ENCODE measurements around the gene LRRN4CL. TPM values are rescaled to one million over a fixed set of nuclear protein-coding genes. Genes with fewer than 3 reads are reported as not detected.

Gene LRRN4CL
- total RNA-seq, 1 donor from 2014 or later, result 0.25 TPM

- DNase-seq (ENCODE audit: low read depth), result no peak
Observed at GRCh38 chr11:62646825-62647608, 42.3 kb downstream of the LRRN4CL start.

- DNase-seq (ENCODE audit: low read depth), result peak; percentile 88
Observed at GRCh38 chr11:62645946-62646824, 43.1 kb downstream of the LRRN4CL start, which contains the start of gene GANAB. TSS of gene GANAB (minus strand) at chr11:62646613. CDS start at chr11:62646599, 14 bp downstream.

- no peak for DNase-seq (ENCODE audit: low read depth)
Observed at GRCh38 chr11:62645671-62645945, 43.7 kb downstream of the LRRN4CL start.

GRCh38 chr11:62644220-62644619 lies 45.1 kb downstream of the LRRN4CL start:
- DNase-seq (ENCODE audit: low read depth), result no peak

Other genes with a start within 250 kb of the LRRN4CL start
- gene AHNAK, start 142.7 kb downstream of the LRRN4CL start, total RNA-seq, result 409 and 1,601 TPM in 2 replicates
- gene EEF1G, start 115.6 kb downstream of the LRRN4CL start, total RNA-seq, result 1,513 and 1,623 TPM in 2 replicates
- gene TUT1, start 98.0 kb downstream of the LRRN4CL start, total RNA-seq, result 5.9 and 12.7 TPM in 2 replicates
- 121 and 212 TPM in 2 replicates for gene MTA2, start 87.7 kb downstream of the LRRN4CL start, total RNA-seq
- 14.9 and 29.7 TPM in 2 replicates for gene EML3, start 76.8 kb downstream of the LRRN4CL start, total RNA-seq
- 0.87 and 2.5 TPM in 2 replicates for gene ROM1, start 76.3 kb downstream of the LRRN4CL start, total RNA-seq
- gene B3GAT3, start 67.5 kb downstream of the LRRN4CL start, total RNA-seq, result 37.2 and 39.6 TPM in 2 replicates
- 146 and 347 TPM in 2 replicates for gene GANAB, start 42.9 kb downstream of the LRRN4CL start, total RNA-seq
- gene INTS5, start 36.2 kb downstream of the LRRN4CL start, total RNA-seq, result 28.1 and 33.8 TPM in 2 replicates
- gene C11orf98, start 24.3 kb downstream of the LRRN4CL start, total RNA-seq, result 20.8 and 33.9 TPM in 2 replicates
- 3.6 and 13.5 TPM in 2 replicates for gene CSKMT, start 24.2 kb downstream of the LRRN4CL start, total RNA-seq
- gene UQCC3, start 17.9 kb downstream of the LRRN4CL start, total RNA-seq, result 4.1 and 6.1 TPM in 2 replicates
- gene LBHD1, start 17.3 kb downstream of the LRRN4CL start, total RNA-seq, result 3.9 and 5.0 TPM in 2 replicates
- gene UBXN1, start 10.5 kb downstream of the LRRN4CL start, total RNA-seq, result 97.6 and 105 TPM in 2 replicates
- gene BSCL2, start 17.9 kb upstream of the LRRN4CL start, total RNA-seq, result 47.8 and 50.4 TPM in 2 replicates
- gene GNG3, start 18.1 kb upstream of the LRRN4CL start, total RNA-seq, result not detected in 2 replicates
- 4.3 and 18.4 TPM in 2 replicates for gene HNRNPUL2, start 37.9 kb upstream of the LRRN4CL start, total RNA-seq
- gene TTC9C, start 39.0 kb upstream of the LRRN4CL start, total RNA-seq, result 25.0 and 25.1 TPM in 2 replicates
- gene ZBTB3, start 64.6 kb upstream of the LRRN4CL start, total RNA-seq, result 8.7 and 11.8 TPM in 2 replicates
- gene POLR2G, start 72.0 kb upstream of the LRRN4CL start, total RNA-seq, result 46.0 and 78.3 TPM in 2 replicates
- 15.1 and 20.7 TPM in 2 replicates for gene TAF6L, start 81.9 kb upstream of the LRRN4CL start, total RNA-seq
- gene TMEM179B, start 97.9 kb upstream of the LRRN4CL start, total RNA-seq, result 26.6 and 46.4 TPM in 2 replicates
- 15.1 and 29.3 TPM in 2 replicates for gene TMEM223, start 102.5 kb upstream of the LRRN4CL start, total RNA-seq
- gene NXF1, start 115.9 kb upstream of the LRRN4CL start, total RNA-seq, result 7.6 and 50.3 TPM in 2 replicates
- gene STX5, start 142.5 kb upstream of the LRRN4CL start, total RNA-seq, result 23.1 and 38.8 TPM in 2 replicates
- not detected in 2 replicates for gene TEX54, start 143.3 kb upstream of the LRRN4CL start, total RNA-seq
- 42.8 and 59.9 TPM in 2 replicates for gene WDR74, start 150.1 kb upstream of the LRRN4CL start, total RNA-seq
- gene SLC3A2, start 191.4 kb upstream of the LRRN4CL start, total RNA-seq, result 95.0 and 163 TPM in 2 replicates
- not detected in 2 replicates for gene CHRM1, start 231.8 kb upstream of the LRRN4CL start, total RNA-seq